Measurements from ENCODE around the gene UQCRC2.

Gene UQCRC2

DNA sequence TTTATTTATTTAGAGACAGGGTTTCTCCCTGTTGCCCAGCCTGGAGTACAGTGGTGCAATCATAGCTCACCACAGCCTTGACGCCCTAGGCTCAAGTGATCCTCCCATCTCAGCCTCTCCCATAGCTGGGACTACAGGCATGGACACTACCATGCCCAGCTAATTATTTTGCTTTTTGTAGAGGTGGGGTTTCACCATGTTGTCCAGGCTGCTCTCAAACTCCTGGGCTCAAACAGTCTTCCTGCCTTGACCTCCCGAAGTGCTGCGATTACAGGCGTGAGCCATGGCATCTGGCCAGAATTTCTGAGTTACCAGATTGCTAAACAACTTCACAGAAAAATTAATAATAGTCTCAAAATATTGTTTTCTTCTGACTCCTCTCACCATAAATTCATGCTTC lies 76.5 kb downstream of the UQCRC2 start:
- H3K4me2 ChIP-seq (ENCODE audit: insufficient read depth, low read length): no peak overlapping the region
- no peaks in the 10 kb centered on the region for H3K27me3 ChIP-seq (ENCODE audit: insufficient read depth, low read length, poor library complexity)
- DNase-seq (no peak), ATAC-seq (ENCODE audit: insufficient read depth, low read depth) (no peak)
- H3K27ac ChIP-seq (ENCODE audit: low read length): no peak overlapping the region
- no peaks in the 10 kb centered on the region for H3K9me3 ChIP-seq (ENCODE audit: insufficient read depth, low read length, severe bottlenecking)
- H3K79me2 ChIP-seq (ENCODE audit: insufficient read depth, low read length): peaks cover 23% of the 10 kb centered on the region
- H3K36me3 ChIP-seq (ENCODE audit: insufficient read depth, low read length): no peaks in the 10 kb centered on the region
- H3K4me3 ChIP-seq (ENCODE audit: low read depth in 1 of 2, low read length in 2 of 2): no peak overlapping the region
- no peaks in the 10 kb centered on the region for H3K4me1 ChIP-seq (ENCODE audit: insufficient read depth, low read length)
- H3K9ac ChIP-seq (ENCODE audit: low read depth, low read length): no peak overlapping the region
- TF ChIP-seq EZH2 (IDR thresholded peaks at IDR 0.05; ENCODE audit: borderline replicate concordance, low read depth, low read length, severe bottlenecking): no peak
- TF ChIP-seq, protein P1, sequence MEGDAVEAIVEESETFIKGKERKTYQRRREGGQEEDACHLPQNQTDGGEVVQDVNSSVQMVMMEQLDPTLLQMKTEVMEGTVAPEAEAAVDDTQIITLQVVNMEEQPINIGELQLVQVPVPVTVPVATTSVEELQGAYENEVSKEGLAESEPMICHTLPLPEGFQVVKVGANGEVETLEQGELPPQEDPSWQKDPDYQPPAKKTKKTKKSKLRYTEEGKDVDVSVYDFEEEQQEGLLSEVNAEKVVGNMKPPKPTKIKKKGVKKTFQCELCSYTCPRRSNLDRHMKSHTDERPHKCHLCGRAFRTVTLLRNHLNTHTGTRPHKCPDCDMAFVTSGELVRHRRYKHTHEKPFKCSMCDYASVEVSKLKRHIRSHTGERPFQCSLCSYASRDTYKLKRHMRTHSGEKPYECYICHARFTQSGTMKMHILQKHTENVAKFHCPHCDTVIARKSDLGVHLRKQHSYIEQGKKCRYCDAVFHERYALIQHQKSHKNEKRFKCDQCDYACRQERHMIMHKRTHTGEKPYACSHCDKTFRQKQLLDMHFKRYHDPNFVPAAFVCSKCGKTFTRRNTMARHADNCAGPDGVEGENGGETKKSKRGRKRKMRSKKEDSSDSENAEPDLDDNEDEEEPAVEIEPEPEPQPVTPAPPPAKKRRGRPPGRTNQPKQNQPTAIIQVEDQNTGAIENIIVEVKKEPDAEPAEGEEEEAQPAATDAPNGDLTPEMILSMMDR (IDR thresholded peaks at IDR 0.05; ENCODE audit: borderline replicate concordance, extremely low read depth, low read length, poor library complexity, severe bottlenecking): no peak
- H4K20me1 ChIP-seq (ENCODE audit: insufficient read depth, low read length): peaks cover 7% of the 10 kb centered on the region; the same call in 1 of the 2 replicates
- H2AFZ ChIP-seq (ENCODE audit: low read depth, low read length): no peak overlapping the region

DNA sequence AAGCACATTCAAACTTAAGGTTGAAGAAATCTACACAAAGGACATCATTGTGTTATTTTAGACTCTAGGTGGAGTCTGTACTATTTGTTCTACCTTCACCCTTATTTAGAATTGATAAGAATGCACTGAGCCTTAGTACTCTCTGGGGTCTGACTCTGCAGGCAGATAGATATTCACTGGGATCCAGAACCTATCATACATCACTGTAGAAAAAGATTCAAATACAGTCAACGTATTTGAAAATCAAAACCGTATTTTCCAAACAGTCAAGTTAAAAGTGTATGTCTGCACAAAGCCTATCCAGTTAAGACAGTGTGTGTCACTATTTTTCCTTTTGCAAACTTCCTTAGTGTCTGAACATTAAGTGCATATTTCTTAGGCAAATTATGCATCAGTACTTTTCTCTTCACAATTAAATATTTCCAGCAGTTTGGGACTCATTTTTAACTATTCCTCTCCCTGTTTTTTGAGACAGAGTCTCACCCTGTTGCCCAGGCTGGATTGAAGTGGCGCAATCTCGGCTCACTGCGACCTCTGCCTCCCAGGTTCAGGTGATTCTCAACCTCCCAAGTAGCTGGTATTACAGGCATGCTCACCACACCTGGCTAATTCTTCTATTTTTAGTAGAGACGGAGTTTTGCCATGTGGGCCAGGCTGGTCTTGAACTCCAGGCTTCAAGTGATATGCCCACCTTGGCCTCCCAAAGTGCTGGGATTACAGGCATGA lies 77.1 kb downstream of the UQCRC2 start:
- DNase-seq (no peak), ATAC-seq (ENCODE audit: insufficient read depth, low read depth) (no peak)
- Histone ChIP-seq H3K9ac (ENCODE audit: low read depth, low read length) (no peak overlapping the region), H2AFZ (ENCODE audit: low read depth, low read length) (no peak overlapping the region), H3K27ac (ENCODE audit: low read length) (no peak overlapping the region), H4K20me1 (ENCODE audit: insufficient read depth, low read length) (peaks cover 7% of the 10 kb centered on the region; the same call in 1 of the 2 replicates), H3K4me1 (ENCODE audit: insufficient read depth, low read length) (no peaks in the 10 kb centered on the region), H3K4me3 (ENCODE audit: low read depth in 1 of 2, low read length in 2 of 2) (no peak overlapping the region), H3K27me3 (ENCODE audit: insufficient read depth, low read length, poor library complexity) (no peaks in the 10 kb centered on the region), H3K4me2 (ENCODE audit: insufficient read depth, low read length) (no peak overlapping the region), H3K9me3 (ENCODE audit: insufficient read depth, low read length, severe bottlenecking) (no peaks in the 10 kb centered on the region), H3K79me2 (ENCODE audit: insufficient read depth, low read length) (peaks cover 22% of the 10 kb centered on the region), H3K36me3 (ENCODE audit: insufficient read depth, low read length) (no peaks in the 10 kb centered on the region)
- no peak for TF ChIP-seq EZH2 (IDR thresholded peaks at IDR 0.05; ENCODE audit: borderline replicate concordance, low read depth, low read length, severe bottlenecking)
- TF ChIP-seq, protein P1 (IDR thresholded peaks at IDR 0.05; ENCODE audit: borderline replicate concordance, extremely low read depth, low read length, poor library complexity, severe bottlenecking): no peak

DNA sequence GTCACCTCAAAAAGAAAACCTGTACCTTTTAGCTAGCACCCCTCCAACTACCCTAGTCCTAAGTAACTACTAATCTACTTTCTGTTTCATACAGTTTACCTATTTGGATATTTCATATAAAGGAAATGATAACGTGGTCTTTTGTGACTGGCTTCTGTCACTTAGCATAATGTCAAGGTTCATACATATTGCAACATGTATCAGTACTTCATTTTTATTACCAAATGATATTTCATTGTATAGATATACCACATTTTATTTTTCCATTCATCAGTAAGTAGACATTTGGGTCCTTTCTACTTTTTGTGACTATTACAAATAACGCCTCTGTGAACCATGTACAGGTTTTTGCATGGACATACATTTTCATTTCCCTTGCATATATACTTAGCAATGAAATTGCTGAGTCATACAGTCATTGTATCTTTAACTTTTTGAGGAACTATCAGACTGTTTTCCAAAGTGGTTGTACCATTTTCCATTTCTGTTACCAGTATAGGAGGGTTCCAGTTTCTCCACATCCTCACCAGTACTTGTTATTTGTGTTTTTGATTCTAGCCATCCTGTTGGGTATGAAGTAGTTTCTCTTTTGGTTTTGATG lies 78.4 kb downstream of the UQCRC2 start:
- TF ChIP-seq, protein P1 (IDR thresholded peaks at IDR 0.05; ENCODE audit: borderline replicate concordance, extremely low read depth, low read length, poor library complexity, severe bottlenecking): no peak
- no peak for TF ChIP-seq EZH2 (IDR thresholded peaks at IDR 0.05; ENCODE audit: borderline replicate concordance, low read depth, low read length, severe bottlenecking)
- H3K4me3 ChIP-seq (ENCODE audit: low read depth in 1 of 2, low read length in 2 of 2): no peak overlapping the region
- peaks cover 14% of the 10 kb centered on the region; the same call in 1 of the 2 replicates for H3K79me2 ChIP-seq (ENCODE audit: insufficient read depth, low read length)
- DNase-seq: no peak
- H3K36me3 ChIP-seq (ENCODE audit: insufficient read depth, low read length): no peaks in the 10 kb centered on the region
- no peaks in the 10 kb centered on the region for H3K4me1 ChIP-seq (ENCODE audit: insufficient read depth, low read length)
- 0 out of 2 replicates have a peak, but pooled peaks cover 3% of the 10 kb centered on the region for H4K20me1 ChIP-seq (ENCODE audit: insufficient read depth, low read length)
- no peaks in the 10 kb centered on the region for H3K9me3 ChIP-seq (ENCODE audit: insufficient read depth, low read length, severe bottlenecking)
- ATAC-seq (ENCODE audit: insufficient read depth, low read depth): no peak
- no peak overlapping the region for H3K9ac ChIP-seq (ENCODE audit: low read depth, low read length)
- no peaks in the 10 kb centered on the region for H3K27me3 ChIP-seq (ENCODE audit: insufficient read depth, low read length, poor library complexity)
- no peak overlapping the region for H2AFZ ChIP-seq (ENCODE audit: low read depth, low read length)
- H3K27ac ChIP-seq (ENCODE audit: low read length): no peak overlapping the region
- no peak overlapping the region for H3K4me2 ChIP-seq (ENCODE audit: insufficient read depth, low read length)
